H1 (cell line): Measurements from ENCODE around the gene DCP1B. TPM values are rescaled to one million over a fixed set of nuclear protein-coding genes. Genes with fewer than 3 reads are reported as not detected.

Experiments
- CBX8 ChIP-seq: fragments of 300-800, 300-1000 bp; sonication (generic); IDR thresholded peaks from 2 replicates; pipeline ENCODE4 v1.7.1; 2016; ENCODE audit warnings: low read depth, low read length, borderline replicate concordance
- polyA plus RNA-seq, 7 experiments: library from polyadenylated mRNA; depleted of rRNA in 3 of 7; stranded (reverse) in 5 of 7; unstranded in 2 of 7; fragments of >200 nt in 5 of 7; fragments of 200-250 nt in 2 of 7; gene quantifications; 1 replicate in 5 of 7; 2 replicates in 1 of 7; 4 replicates in 1 of 7; pipeline versions ENCODE4 v1.2.1 to v1.2.3, GENCODE V29; 2011 to 2013; ENCODE audit warnings: missing spikeins in 2 of 7, mixed read lengths in 2 of 7
- total RNA-seq: library from RNA; stranded (reverse); fragmentation: NEBNext Ultra II Directional; extraction: Animal tissue kit (Norgen Biotek cat#: 25700); gene quantifications from 2 replicates; pipeline ENCODE4 v1.2.1, GENCODE V29; 2021

The DCP1B gene
- total and polyA plus RNA-seq, 2 of the 8 experiments (the other 6 are each of a cell fraction or from before 2014, with no cell fraction given), result 14.8 to 29.0 TPM

DNA sequence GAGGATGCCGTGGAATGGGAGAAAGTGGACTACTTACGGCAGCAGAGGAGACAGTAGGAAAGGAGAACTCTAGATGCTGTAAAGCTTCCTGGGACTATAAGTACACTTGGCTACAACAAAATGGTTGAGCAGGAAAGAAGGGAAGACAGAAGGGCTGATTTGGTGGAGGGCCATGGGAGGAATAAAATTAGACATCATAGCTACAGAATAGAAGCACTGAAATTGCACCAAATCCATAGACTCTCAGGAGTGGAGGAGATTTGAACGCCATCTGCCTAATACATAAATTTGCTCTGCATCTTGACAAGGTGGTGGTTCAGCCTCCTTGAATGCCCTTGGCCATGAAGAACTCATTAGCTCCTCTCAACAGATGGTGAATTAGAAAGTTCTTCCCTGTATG, 16.3 kb upstream of the DCP1B start (continued):
- TF ChIP-seq CBX8, result no peak
